GM19463 (cell line): ENCODE measurements around the gene ADARB2.

ENCODE experiments used
- ATAC-seq: cut with Tn5 transposase; IDR thresholded peaks from one replicate; pipeline ENCODE4 v1.9.1; 2021; ENCODE audit warnings: mild to moderate bottlenecking, moderate library complexity; ENCODE audit not compliant: unreplicated experiment

ADARB2 gene

DNA sequence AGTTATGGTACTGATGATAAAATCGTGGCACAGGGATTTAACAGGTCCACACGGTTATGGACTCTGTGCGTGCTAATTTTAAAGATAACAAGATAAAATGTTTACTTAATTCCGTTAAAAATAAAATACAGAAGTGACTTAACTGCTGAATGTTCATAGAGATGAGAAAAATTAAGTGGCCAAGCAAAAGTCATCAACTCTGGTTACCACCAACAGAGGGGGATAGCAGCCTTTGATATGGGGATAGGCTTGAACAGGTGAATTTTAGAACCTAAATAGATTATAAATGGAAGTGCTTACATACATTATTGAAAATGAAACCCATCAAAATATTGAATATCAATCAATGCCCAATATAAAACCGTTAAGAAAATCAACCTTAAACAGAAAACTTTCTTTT, 436.2 kb downstream of the ADARB2 start:
- no peak for ATAC-seq

DNA sequence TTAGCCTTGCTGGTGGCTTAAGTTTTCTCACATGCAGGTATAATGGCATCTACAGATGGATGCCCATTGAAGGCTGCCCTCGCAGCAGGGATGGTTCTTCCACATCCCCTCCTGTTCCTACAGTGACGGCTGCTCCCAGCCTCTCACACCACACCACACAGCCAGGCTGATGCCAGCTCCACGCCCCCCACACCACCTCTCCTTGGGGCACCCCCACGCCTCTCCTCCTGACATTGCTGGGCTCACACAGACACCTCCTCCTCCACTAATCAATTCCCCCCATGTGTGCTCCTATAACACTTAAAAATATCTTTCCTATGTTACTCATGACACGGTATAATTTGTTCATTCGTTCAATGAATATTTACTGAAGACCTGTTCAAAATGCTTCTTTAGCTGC, 437.1 kb downstream of the ADARB2 start:
- no peak for ATAC-seq

DNA sequence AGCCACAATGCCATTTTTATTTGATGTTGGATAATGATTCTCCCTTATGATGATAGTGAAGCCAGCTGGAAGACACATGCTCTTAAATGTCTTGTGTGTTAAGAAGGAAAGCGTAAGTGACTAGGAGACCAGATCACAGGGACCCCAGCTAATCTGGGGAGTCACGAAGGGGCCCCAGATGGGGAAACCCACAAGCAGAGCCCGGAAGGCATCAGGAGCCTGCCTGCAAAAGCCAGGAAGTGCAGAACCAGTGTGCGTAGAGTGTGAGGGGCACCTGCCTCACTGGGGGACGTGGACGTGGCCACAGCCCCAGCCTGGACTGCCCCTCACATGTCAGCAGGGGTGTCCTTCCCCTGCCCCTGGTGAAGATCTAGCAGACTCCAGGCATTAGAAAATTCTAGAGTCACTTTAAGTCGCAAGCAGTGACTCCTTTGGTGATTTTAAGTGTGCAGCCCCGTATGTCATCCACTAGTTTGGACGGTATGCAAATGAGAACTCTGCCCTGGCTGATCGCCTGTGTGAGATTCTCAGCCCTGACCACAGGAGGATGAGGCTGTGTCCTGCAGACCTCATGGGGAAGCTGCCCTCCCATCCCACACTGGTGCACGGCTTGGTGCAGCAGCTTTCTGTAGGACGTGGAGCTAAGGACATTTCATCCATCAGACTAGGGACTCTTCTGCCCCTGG, 438.1 kb downstream of the ADARB2 start:
- no peak for ATAC-seq

DNA sequence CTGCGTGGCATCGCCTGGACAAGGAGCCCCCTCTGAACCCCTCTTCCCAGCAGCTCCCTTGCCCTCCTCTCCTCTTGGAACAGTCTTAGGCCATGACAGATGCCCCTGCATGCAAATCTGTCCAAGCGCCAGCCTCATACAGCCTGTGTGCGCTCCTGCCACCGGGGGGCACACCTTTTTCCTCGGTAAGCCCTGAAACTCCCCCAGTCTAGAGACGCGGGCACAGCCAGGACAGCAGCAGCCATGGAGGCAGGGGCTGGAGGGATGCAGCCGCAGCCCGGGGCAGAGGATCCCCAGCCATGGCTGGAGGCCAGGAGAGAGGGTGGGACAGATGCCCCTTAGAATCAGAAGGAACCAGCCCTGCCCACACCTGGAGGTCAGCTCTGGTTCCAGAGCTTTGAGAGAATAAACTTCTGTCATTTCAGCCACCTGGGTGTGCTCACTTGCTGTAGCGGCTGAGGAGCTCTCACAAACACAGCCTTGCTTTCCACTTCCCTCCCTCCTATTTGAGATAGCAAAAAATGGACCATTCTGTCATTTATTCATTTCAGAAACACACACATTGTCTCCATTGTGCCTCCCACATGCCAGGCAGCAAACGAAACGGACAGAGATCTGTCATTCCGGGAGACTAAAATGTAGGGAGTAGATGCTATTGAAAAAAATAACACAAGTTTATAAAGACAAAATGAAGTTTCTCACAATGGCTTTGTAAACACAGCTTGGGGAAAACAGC, 439.6 kb downstream of the ADARB2 start:
- ATAC-seq = no peak

DNA sequence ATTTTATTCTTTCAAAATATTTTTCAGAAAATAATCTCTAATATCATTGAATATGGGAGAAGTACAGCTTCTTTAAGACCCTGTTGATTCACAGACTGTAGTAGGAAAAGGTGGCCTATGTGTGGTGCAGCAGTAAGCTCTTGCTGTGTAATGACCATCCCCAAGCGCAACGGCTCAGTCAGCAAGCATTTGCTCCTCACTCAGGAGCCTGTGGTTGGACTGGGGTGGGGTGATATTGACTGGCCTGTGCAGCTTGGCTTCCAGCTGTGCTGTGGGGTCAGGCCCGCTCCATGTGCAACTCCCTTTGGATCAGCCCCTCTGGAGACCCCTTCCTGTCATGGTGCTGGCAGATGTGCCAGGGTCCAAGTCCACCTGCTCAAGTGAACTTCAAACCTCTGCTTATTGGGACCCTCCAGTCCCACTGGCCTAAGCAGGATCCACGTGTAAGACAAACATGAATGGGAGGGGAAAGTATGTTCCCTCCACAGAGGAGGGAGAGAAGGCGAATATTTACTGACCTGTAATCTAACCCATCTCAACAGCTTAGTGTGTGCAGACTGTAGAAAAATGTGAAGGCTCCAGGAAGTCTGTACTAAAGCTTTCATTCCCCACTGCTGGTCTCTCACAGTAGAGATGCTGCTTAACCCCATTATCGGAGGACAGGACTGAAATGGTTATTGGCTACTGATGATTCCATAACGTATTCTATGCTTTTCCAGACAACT, 441.4 kb downstream of the ADARB2 start:
- no peak for ATAC-seq

DNA sequence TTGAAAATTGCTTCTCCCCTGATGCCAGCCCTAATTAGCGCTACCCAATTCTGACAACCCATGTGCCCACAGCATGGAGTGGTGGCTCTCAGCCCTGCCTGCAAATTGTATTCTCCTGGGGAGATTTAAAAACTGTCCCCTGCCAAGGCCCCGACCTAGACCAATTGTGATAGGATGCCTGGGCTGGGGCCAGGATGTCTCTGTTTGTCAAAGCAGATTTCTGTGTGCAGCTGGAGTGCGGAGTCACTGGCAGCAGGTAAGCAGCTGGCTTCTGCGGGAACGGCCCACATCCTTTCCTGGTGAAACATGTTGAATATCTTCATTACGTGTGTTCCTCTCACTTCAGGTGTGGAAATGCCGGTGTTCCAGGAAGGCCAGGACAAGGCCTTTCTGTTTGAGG, 442.6 kb downstream of the ADARB2 start:
- ATAC-seq = no peak

DNA sequence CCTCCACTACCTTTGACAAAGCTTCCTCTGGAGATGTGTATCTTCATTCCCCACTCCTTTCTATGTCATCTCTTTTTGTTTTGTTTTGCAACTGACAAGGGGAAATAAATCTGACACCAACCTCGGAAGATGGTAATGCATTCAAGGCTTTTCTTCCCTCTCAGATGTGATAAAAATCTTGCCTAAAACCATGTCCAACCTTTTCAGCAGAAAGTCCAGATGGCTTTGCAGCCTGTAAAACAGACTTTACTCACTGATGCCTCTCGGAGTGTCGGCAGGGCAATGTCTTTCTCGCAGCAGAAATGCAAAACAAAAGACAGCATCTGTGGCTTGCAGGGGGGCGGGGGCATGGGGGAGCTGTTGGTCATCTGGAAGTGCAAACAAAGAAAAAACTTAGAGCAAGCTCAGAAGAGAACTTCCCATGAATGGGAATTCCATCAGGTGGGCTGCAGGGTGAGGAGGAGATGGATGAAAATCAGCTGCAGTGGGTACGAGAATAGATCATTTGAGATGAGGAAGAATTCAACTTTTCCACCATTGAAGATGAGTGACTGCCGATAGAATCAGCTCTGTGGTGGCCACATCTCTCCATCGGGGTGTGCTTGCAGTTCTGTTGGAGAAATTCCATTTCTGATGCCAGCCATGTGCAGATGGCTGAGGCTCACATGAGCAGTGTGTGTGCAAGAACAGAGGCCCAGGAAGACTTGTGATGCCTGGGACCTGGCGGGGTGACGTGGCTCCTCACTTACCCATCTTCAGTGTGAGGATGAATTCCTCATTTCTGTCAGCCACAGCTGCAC, 443.5 kb downstream of the ADARB2 start:
- no peak for ATAC-seq

DNA sequence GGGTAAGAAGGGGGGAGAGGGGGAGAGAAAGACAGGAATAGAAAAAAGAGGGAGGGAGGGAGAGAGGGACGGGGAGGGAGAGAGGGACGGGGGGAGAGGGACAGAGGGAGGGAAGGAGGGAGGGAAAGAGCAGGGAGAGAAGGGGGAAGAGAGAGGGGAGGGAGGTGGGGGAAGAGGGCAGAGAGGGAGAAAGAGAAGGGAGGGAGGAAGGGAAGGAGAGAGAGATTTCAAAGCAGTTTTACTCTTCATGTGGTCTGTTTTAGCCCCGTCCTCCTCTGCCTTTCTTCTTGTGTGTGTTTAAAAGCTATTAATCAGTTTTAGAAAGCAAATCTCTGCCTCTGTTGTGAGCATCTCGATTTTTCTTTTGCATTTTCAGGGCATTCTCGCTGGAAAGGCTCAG, 444.2 kb downstream of the ADARB2 start:
- ATAC-seq = no peak

DNA sequence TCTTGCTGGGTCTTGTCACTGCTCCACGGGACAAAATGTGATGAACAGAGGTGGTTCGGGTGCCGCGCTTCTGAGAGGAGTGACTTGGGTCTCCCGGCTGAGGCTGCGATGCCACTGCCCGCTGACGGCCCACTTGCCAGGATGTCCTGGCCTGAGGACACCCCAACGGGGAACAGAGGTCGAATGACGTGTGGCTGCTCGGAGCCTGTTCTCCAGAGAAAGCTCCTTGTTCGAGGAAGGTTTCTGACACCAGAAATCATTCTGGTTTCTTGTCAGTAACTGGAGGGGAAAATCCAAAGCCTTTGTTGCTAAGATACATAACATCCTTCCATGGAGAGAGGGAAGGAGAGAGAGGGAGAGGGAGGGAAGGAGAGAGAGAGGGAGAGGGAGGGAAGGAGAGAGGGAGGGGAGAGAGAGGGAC, 444.7 kb downstream of the ADARB2 start:
- ATAC-seq = no peak

DNA sequence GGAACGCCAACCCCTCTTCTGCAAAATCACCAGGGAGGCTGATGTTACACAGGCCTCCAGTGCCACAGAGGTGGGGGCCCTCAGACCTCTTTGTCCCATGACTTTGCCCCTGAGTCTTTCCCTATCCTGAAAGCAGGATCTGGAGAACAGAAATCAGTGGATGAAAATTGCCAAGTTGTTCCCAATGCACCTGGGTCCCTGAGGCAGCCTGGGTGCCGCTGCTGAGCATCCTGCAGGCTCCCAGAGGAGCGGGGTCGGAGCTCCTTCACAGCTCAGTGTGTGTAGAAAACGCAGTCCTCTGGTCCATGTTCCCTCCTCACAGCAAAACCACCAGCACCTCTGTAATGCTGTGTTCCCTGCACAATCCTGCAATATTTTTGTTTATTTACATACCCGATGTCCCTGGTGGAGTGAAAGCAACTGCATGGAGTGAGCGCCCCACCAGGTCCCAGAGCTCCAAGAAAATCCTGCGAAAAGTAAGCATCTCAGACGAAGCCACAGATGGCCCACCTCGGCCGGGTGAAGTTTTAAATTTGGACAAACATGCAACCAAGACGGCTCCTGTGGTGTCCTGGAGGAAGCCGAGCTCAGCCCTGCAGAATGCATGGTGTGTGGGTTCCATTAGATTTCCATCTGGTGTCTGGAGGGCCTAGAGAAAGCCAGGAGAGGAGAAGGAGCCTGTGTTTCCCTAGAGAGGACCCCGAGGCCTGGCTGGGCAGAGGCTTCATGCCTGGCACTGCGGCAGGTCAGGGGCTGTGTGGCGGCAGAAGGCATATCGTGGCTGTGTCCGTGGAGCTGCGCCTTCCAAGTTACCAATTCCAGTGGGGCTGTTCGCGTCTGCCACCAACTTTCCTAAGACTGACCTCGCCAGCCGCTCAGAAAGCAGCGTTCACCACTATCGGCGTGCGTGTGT, 445.9 kb downstream of the ADARB2 start:
- no peak for ATAC-seq

DNA sequence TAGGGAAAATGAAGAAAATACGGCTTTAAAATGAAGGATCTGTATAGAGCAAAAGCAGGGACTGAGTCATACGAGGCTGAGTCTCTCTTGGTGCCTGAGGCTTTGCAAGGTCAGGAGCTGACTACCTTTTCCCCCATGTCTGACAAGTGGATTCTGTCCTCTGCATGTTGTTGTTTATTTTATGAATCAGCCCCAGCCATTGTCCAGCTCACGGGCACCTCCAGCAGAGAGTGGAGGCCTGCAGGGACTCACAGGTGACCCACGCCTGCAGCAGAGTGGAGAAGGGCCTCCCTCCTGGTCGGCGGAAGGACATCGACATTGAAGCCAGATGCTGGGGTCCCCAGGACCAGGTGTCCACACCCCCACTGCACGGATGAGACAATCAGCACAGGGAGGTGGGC, 447.3 kb downstream of the ADARB2 start:
- no peak for ATAC-seq

DNA sequence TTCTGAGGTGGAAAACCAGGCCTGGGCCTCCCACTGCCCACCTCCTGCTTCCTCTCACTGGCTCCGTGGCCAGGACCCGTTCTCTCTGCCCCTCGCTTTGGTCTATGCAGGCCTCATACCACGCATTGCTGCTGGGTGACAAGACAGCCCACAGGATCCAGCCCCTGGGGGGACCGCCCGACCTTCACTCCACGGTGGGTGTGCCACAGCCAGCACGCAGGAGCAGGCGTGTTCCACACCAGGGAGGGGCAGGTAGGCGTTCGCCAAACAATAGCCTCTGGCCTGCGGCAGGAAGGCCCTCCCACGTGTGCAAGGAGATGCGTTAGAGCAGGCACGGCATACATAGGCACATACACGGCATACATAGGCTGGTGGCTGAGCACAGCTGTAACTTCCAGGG, 447.7 kb downstream of the ADARB2 start:
- ATAC-seq = no peak

DNA sequence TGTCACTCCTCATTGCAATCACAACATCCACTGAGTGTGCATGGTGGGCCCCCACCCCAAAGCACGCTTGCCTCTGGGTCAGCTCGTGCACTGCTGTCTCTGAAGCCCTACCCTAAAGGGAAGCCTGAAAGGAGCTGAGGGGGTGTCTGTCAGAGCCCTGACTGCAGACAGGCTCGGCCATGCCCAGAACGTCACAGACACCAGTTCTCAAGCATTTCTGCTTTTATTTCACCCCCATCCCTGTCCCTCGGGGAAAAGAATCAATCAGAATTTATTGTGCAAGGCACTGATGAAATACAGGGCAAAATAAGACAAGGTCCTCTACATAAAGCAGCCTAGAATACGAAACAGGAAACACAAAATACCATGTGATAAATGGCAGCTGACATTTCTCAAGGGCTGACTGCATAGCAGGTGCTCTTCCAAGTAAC, 449.3 kb downstream of the ADARB2 start:
- ATAC-seq = no peak

DNA sequence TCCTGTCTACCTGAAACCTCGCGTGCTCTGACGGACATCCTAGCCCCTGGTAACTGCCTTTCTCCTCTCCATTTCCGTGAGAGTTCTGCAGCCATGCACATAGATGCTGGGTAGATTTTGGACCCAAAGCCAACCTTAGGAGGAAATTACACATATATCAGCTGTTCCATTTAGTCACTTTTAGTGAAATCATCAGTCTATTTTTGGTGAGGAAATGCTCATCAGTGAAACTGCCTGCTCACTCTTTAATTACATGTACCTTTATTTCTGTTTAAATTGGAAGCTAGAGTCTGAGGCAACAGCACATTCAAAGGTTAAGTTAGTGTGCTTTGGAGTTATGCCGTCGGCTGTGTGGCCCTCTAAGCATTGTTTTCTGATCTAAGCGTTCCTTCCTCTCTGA, 449.8 kb downstream of the ADARB2 start:
- no peak for ATAC-seq

DNA sequence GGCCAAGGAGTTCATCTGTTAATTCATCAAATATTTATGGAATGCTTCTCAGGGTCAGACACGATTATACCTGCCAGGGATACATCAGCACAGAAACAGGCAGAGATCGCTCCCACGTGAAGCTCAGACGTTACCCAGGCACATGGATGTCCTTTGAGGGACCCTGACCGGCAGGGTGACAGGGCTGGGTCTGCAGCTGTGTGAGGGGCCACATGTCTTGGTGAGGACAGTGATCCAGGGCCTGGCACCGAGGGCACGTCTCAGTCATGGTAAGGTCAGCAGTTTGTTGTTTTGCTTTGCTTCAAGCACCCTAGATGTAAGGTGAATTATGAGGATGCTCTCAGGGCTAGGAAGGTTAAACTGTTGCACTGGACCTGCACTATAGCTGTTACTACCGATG, 453.2 kb downstream of the ADARB2 start:
- no peak for ATAC-seq

DNA sequence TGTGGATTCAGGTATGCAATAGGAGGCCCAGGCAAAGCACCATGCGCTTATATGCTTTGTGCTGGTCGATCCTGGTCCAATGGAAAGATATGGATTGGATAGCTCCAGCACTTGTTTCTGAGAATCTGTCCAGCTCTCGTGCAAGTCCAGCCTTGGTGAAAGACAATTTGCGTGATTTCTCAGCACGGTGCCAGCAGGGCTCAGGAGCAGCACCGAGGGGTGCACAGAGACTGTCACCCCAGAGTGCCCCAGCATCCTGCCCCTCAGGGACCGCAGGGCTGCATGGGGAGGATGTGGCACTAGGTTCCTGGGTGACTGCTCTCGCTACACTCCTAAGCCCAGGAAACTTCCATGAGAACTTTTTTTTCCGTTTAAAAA, 455.9 kb downstream of the ADARB2 start:
- no peak for ATAC-seq

DNA sequence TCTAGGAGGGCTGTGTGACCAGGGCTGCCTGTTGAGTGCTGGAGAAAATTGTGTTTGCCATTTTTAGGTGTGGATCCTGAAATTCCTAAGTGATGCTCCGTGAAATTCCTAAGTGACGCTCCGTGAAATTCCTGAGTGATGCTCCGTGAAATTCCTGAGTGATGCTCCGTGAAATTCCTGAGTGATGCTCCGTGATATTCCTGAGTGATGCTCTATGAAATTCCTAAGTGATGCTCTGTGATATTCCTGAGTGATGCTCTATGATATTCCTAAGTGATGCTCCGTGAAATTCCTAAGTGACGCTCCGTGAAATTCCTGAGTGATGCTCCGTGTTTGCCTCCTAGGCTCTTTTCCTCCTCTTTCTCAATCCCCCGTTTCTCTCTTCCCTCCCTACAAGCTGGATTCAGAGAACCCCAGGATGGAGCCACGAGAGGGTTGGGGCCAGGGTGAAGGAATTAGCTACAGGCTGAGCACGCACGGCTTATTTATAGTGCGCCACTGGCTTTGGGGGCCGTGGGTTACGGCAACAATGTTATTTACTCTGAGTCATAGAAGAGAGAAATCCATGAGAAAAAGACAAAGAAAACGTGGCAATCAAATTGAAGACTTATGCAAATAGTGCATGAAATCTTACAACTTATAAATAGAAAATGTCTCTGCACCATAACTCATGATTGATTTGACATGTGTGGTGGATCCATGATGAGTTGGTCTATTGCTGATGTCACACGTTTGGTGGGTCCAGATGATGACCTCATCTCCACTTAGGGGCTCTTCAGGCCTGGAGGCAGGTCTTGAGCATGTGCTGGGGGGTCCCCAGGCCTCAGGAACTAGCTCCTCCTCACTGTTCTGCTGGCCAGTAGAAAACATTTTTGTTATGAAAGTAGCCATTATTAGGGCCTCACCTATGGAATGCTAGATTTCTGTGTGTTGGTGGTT, 456.6 kb downstream of the ADARB2 start:
- ATAC-seq = no peak

DNA sequence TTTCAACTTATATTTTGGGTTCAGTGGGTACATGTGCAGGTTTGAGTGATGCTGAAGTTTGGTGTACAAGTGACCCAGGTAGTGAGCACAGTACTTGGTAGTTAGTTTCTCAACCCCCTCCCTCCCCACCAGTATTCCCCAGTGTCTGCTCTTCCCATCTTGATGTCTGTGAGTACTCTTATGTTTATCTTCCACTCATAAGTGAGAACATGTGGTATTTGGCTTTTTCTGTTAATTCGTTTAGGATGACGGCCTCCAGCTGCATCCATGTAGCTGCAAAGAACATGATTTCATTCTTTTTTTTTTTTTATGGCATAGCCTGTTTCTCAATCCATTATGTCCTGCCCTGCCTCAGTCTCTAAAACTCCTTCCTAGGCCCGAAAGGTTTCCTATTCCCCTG, 459.0 kb downstream of the ADARB2 start:
- ATAC-seq = no peak
